GM23248 (cell line): ENCODE results near the gene ITGA1.

Source experiments
- EZH2 ChIP-seq: fragments of 200-600 bp; sonication (generic); IDR thresholded peaks from 2 replicates; pipeline ENCODE4 v1.6.1; 2018; ENCODE audit warnings: antibody characterized with exemption, mild to moderate bottlenecking; ENCODE audit not compliant: insufficient read depth, poor library complexity, severe bottlenecking
- EZH2phosphoT487 ChIP-seq: fragments of 200-600 bp; sonication (generic); IDR thresholded peaks from 2 replicates; pipeline ENCODE4 v1.6.1; 2018; ENCODE audit warnings: antibody characterized with exemption, moderate library complexity, mild to moderate bottlenecking, low read depth; ENCODE audit not compliant: insufficient read depth

DNA sequence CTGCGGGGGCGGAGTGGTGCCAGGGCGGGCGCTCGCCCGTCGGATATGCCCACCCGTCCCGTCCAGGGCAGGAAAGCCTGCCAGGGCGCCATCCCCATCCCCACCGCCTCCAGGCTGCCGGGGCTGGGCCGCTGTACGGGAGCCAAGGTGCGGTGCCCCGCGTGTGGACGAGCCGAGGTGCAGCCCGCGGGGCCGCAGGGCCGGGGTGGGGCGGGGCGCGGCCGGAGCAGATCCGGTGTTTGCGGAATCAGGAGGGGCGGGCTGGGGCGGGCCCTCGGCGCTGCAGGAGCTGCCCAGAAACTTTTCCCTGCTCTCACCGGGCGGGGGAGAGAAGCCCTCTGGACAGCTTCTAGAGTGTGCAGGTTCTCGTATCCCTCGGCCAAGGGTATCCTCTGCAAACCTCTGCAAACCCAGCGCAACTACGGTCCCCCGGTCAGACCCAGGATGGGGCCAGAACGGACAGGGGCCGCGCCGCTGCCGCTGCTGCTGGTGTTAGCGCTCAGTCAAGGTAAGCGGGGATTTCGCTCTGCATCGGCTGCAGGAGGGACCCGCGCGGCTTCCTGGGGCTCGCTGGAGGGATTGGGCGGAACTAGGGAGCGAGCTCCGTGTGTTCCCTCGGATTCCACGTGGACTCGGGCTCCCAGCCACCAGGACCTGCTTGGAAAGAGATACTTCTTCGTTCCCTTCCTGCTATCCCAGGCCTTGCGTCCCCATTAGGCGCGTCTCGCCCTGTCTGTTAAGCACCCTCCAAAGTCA, 201.5 kb downstream of the ITGA1 start, which contains the start of gene ITGA2:
- TF ChIP-seq EZH2 (no peak), EZH2phosphoT487 (no peak)
